ENCODE measurements around the gene PODXL2. TPM values are rescaled to one million over a fixed set of nuclear protein-coding genes. Genes with fewer than 3 reads are reported as not detected.

The PODXL2 gene
- total and polyA plus RNA-seq, 2 of the 8 experiments (the other 6 are each of a cell fraction or from before 2014, with no cell fraction given) = 27.6 to 31.6 TPM

DNA sequence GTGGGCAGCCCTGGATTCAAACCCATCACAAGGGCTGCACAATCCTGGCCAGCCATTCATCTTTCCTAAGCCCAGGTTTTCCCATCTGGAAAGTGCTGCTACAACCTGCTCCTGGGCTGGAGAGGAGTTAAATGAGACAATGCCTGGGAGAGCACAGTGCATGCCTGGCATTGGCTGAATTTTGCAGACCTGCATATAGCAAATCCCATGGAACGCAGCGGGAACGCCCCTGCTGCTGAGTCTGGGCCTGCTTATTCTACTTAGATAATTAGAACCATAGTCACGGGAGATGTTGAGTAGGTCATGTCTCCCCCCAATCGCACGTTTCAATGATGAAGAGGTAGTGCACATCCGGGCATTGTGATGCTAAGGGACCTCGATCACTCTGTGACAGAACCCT is 90.4 kb downstream of the PODXL2 start:
- H3K36me3 ChIP-seq (ENCODE audit: control insufficient read depth in 2 of 4, insufficient read depth in 4 of 4, low read length in 3 of 4) = no peaks in the 10 kb centered on the region
- no peak overlapping the region for H2BK15ac ChIP-seq (ENCODE audit: low read length)
- no peak overlapping the region for H3K56ac ChIP-seq (replicated peaks; ENCODE audit: insufficient read length, low read depth, low read length)
- TF ChIP-seq CTBP2 (IDR thresholded peaks at IDR 0.05; ENCODE audit: borderline replicate concordance, insufficient read depth, insufficient read length, low read length) (no peak), YY1 (IDR thresholded peaks at IDR 0.05; ENCODE audit: low read depth, low read length) (no peak), RFX5 (IDR thresholded peaks at IDR 0.05; ENCODE audit: borderline replicate concordance, low read depth, low read length) (no peak), JUN (IDR thresholded peaks at IDR 0.05; ENCODE audit: low read depth, low read length) (no peak)
- H2BK20ac ChIP-seq (ENCODE audit: low read length) = no peak overlapping the region
- no peaks in the 10 kb centered on the region for H3K79me1 ChIP-seq (ENCODE audit: low read depth, low read length)
- H3K79me2 ChIP-seq (ENCODE audit: control insufficient read depth in 1 of 2, insufficient read depth in 2 of 2, low read length in 2 of 2) = no peaks in the 10 kb centered on the region
- CTCF ChIA-PET (ENCODE audit: partially characterized antibody) = interaction anchor here (0.6 to 1.1 kb wide), 2 partner anchors 23 to 162 kb away, joined by 3 to 6 read pairs; no protein-coding TSS in a partner anchor
- H4K20me1 ChIP-seq (replicated peaks in 1 of 2; ENCODE audit: control insufficient read depth in 1 of 2, insufficient read depth in 2 of 2, low read length in 2 of 2) = no peaks in the 10 kb centered on the region
- H3K18ac ChIP-seq (ENCODE audit: extremely low read depth, low read length) = no peak overlapping the region
- no peak overlapping the region for H4K5ac ChIP-seq (ENCODE audit: insufficient read length, low read depth, low read length)
- no peak overlapping the region for H3K4me2 ChIP-seq (ENCODE audit: insufficient read depth in 1 of 2, low read depth in 2 of 2, low read length in 2 of 2)
- H2BK5ac ChIP-seq (ENCODE audit: low read depth, low read length) = no peak overlapping the region
- no peak overlapping the region for H3K4me3 ChIP-seq (ENCODE audit: extremely low read depth in 1 of 4, insufficient read depth in 2 of 4, low read depth in 3 of 4, low read length in 4 of 4)
- no peaks in the 10 kb centered on the region for H3K27me3 ChIP-seq (replicated peaks in 1 of 4; ENCODE audit: control insufficient read depth in 3 of 4, extremely low read depth in 1 of 4, insufficient read depth in 3 of 4, low read length in 3 of 4)
- no peak for FAIRE-seq
- no peak overlapping the region for H2BK120ac ChIP-seq (replicated peaks; ENCODE audit: low read depth, low read length)
- DNase-seq (ENCODE audit: low read depth in 1 of 2, low spot score in 2 of 2) = no peak
- H2BK12ac ChIP-seq (ENCODE audit: low read depth, low read length) = no peak overlapping the region
- H4K91ac ChIP-seq (replicated peaks; ENCODE audit: insufficient read length, low read length) = no peak overlapping the region
- peaks cover 0 to 14% (median 6%) of the 10 kb centered on the region in 4 experiments; a peak in 5 of 7 replicates for H3K4me1 ChIP-seq (replicated peaks in 1 of 4; ENCODE audit: control insufficient read depth in 3 of 4, insufficient read depth in 4 of 4, low read length in 3 of 4)
- H3K27ac ChIP-seq (ENCODE audit: low read depth, low read length) = no peak overlapping the region
- H3K23ac ChIP-seq (ENCODE audit: insufficient read length) = no peak overlapping the region
- H3K23me2 ChIP-seq (ENCODE audit: low read depth, low read length) = no peaks in the 10 kb centered on the region
- no peak overlapping the region for H2AFZ ChIP-seq (ENCODE audit: low read length)
- H4K8ac ChIP-seq (ENCODE audit: extremely low read depth, insufficient read depth, low read length) = no peak overlapping the region
- H3K9me3 ChIP-seq (ENCODE audit: insufficient read depth in 2 of 2, low read depth in 1 of 2, low read length in 1 of 2) = no peaks in the 10 kb centered on the region
- no peak overlapping the region for H3K14ac ChIP-seq (ENCODE audit: insufficient read length)
- H2AK5ac ChIP-seq (ENCODE audit: low read depth, low read length) = no peak overlapping the region
- H3K9ac ChIP-seq (replicated peaks in 1 of 4; ENCODE audit: extremely low read depth in 1 of 4, low read depth in 3 of 4, low read length in 3 of 4) = no peak overlapping the region
- H3K4ac ChIP-seq (replicated peaks; ENCODE audit: insufficient read length, low read depth, low read length) = no peak overlapping the region
- WGBS, 2 experiments (ENCODE audit: extremely low coverage in 1 of 2, insufficient coverage in 1 of 2, insufficient read length in 1 of 2, insufficient replicate concordance in 2 of 2, low coverage in 1 of 2, low lambda C conversion rate in 2 of 2, missing lambda C conversion rate in 1 of 2) = 92% methylated on average over 8 of the region's 8 CpGs; no CpG with 5 or more reads in 1 of the 2 experiments
- POLR2A ChIA-PET (ENCODE audit: partially characterized antibody) = no interaction called here

Data from H1 (cell line).